Keratinocyte (primary cell): ENCODE data around the gene DBNL. TPM values are rescaled to one million over a fixed set of nuclear protein-coding genes. Genes with fewer than 3 reads are reported as not detected.

Source experiments
- DNase-seq: peaks from one replicate; pipeline ENCODE4 v3.0.0-alpha.2; 2011; ENCODE audit warnings: low read depth, missing footprints, low spot score
- FAIRE-seq: peaks from 2 replicates; lab custom pipeline; 2011; peaks lifted over from hg19 to GRCh38; lab: Jason Lieb, UNC
- H2AFZ ChIP-seq: 2 replicates; pipeline ENCODE4 v1.6.0; 2012; ENCODE audit warnings: low read length, control low read depth, inconsistent platforms; ENCODE audit not compliant: control insufficient read depth
- H3K27ac ChIP-seq: 2 replicates; pipeline ENCODE4 v1.5.1; 2011; ENCODE audit warnings: low read length; ENCODE audit not compliant: control insufficient read depth, insufficient read depth
- H3K27me3 ChIP-seq: 3 replicates; pipeline ENCODE4 v1.6.0; 2011; ENCODE audit warnings: low read length; ENCODE audit not compliant: control insufficient read depth, insufficient read depth; ENCODE audit errors: extremely low read depth
- H3K36me3 ChIP-seq, 2 experiments: 2 replicates in 1 of 2; 3 replicates in 1 of 2; pipeline ENCODE4 v1.5.1; 2011; ENCODE audit warnings: low read length in 2 of 2, mild to moderate bottlenecking in 1 of 2; ENCODE audit not compliant: control insufficient read depth in 2 of 2, insufficient read depth in 2 of 2; ENCODE audit errors: extremely low read depth in 1 of 2
- H3K4me1 ChIP-seq: 3 replicates; pipeline ENCODE4 v1.5.1; 2011; ENCODE audit warnings: low read length; ENCODE audit not compliant: control insufficient read depth, insufficient read depth; ENCODE audit errors: extremely low read depth
- H3K4me2 ChIP-seq: 3 replicates; pipeline ENCODE4 v1.6.0; 2011; ENCODE audit warnings: low read depth, low read length; ENCODE audit not compliant: control insufficient read depth, insufficient read depth; ENCODE audit errors: extremely low read depth
- H3K4me3 ChIP-seq, 3 experiments: fragments of 200-600 bp in 1 of 3; sonication (generic) in 1 of 3; 2 replicates in 2 of 3; 3 replicates in 1 of 3; pipeline ENCODE4 v1.5.1; 2011 to 2016; ENCODE audit warnings: low read length in 3 of 3, mild to moderate bottlenecking in 3 of 3, control low read depth in 2 of 3, inconsistent platforms in 1 of 3, low read depth in 1 of 3, mixed read lengths in 1 of 3, mixed run types in 1 of 3, moderate library complexity in 1 of 3; ENCODE audit not compliant: control insufficient read depth in 2 of 3, insufficient read depth in 2 of 3; ENCODE audit errors: extremely low read depth in 1 of 3
- H3K79me2 ChIP-seq: 2 replicates; pipeline ENCODE4 v1.6.0; 2012; ENCODE audit warnings: low read length; ENCODE audit not compliant: control insufficient read depth, insufficient read depth
- H3K9ac ChIP-seq: 3 replicates; pipeline ENCODE4 v1.6.0; 2011; ENCODE audit warnings: low read length; ENCODE audit not compliant: control insufficient read depth, insufficient read depth; ENCODE audit errors: extremely low read depth
- H3K9me1 ChIP-seq: 3 replicates; pipeline ENCODE4 v1.6.0; 2011; ENCODE audit warnings: low read length; ENCODE audit not compliant: control insufficient read depth, insufficient read depth; ENCODE audit errors: extremely low read depth
- H3K9me3 ChIP-seq: 2 replicates; pipeline ENCODE4 v1.5.1; 2012; ENCODE audit warnings: low read depth, low read length; ENCODE audit not compliant: control insufficient read depth
- H4K20me1 ChIP-seq: 3 replicates; pipeline ENCODE4 v1.6.0; 2011; ENCODE audit warnings: low read length; ENCODE audit not compliant: control insufficient read depth, insufficient read depth; ENCODE audit errors: extremely low read depth
- EZH2 ChIP-seq: IDR thresholded peaks from one replicate; pipeline ENCODE4 v1.6.1; 2012; ENCODE audit warnings: inconsistent platforms, mild to moderate bottlenecking, low read length, moderate library complexity
- dilution Hi-C: fragments of 300-500 bp; cut with MboI; formaldehyde crosslinking; loops from one replicate; pipeline ENCODE4 v1.7.0; 2020; ENCODE audit warnings: low sequenced_read_pairs; ENCODE audit not compliant: extremely low pct_ligation_motif_present
- polyA plus RNA-seq, 5 experiments: library from polyadenylated mRNA; depleted of rRNA in 3 of 5; stranded (reverse) in 3 of 5; stranded (forward) in 1 of 5; unstranded in 1 of 5; fragments of >200 nt; gene quantifications; 1 replicate in 1 of 5; 2 replicates in 3 of 5; 3 replicates in 1 of 5; pipeline versions ENCODE4 v1.2.1 to v1.2.3, GENCODE V29; 2011 to 2012; ENCODE audit warnings: missing spikeins in 2 of 5, low read depth in 1 of 5, low replicate concordance in 1 of 5
- TF ChIP-seq, protein P1 (sequence below), 3 experiments: IDR thresholded peaks in 1 of 3; conservative IDR thresholded peaks in 1 of 3; optimal IDR thresholded peaks in 1 of 3; 2 replicates in 2 of 3; 3 replicates in 1 of 3; pipeline versions ENCODE3 to v1.5.1; 2011; ENCODE audit warnings: low read length in 3 of 3, mild to moderate bottlenecking in 3 of 3, moderate library complexity in 2 of 3, control low read depth in 1 of 3, inconsistent platforms in 1 of 3; ENCODE audit not compliant: insufficient read depth in 2 of 3; ENCODE audit errors: extremely low read depth in 1 of 3

The DBNL gene
- polyA plus RNA-seq, 1 donor (not counting 4 experiments of a cell fraction or from before 2014, with no cell fraction given) = 76.1 TPM

DNA sequence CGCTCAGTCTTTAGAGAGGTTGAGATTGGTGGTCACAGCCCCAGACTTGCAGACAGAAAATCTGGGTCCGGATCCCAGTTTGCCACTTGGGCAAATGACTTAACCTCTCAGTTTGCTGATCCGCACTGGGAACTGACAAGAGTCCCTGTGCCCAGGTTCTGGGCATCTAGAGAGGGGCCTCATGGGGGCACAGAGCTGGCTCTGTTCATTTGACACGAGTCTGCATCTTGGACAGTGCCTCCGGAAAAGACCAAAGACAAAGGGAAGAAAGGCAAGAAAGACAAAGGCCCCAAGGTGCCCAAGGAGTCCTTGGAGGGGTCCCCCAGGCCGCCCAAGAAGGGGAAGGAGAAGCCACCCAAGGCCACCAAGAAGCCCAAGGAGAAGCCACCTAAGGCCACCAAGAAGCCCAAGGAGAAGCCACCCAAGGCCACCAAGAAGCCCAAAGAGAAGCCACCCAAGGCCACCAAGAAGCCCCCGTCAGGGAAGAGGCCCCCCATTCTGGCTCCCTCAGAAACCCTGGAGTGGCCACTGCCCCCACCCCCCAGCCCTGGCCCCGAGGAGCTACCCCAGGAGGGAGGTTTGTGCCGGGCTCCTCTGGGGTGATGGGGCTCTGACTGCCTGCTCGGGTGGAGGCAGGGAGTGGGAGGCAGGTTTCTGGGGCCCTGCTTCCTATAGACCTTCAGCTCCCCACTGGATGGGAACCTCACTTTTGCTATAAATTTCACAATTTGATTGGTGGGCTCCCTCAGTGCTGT lies 62.0 kb downstream of the DBNL start:
- H3K4me2 ChIP-seq = no peak overlapping the region
- no peaks in the 10 kb centered on the region for H4K20me1 ChIP-seq
- H2AFZ ChIP-seq = no peak overlapping the region
- H3K9me3 ChIP-seq = no peaks in the 10 kb centered on the region
- H3K79me2 ChIP-seq = no peaks in the 10 kb centered on the region
- H3K9me1 ChIP-seq = no peaks in the 10 kb centered on the region
- no peaks in the 10 kb centered on the region for H3K36me3 ChIP-seq
- H3K9ac ChIP-seq = no peak overlapping the region
- peaks cover 11% of the 10 kb centered on the region for H3K27me3 ChIP-seq
- TF ChIP-seq EZH2 = no peak
- TF ChIP-seq, protein P1, sequence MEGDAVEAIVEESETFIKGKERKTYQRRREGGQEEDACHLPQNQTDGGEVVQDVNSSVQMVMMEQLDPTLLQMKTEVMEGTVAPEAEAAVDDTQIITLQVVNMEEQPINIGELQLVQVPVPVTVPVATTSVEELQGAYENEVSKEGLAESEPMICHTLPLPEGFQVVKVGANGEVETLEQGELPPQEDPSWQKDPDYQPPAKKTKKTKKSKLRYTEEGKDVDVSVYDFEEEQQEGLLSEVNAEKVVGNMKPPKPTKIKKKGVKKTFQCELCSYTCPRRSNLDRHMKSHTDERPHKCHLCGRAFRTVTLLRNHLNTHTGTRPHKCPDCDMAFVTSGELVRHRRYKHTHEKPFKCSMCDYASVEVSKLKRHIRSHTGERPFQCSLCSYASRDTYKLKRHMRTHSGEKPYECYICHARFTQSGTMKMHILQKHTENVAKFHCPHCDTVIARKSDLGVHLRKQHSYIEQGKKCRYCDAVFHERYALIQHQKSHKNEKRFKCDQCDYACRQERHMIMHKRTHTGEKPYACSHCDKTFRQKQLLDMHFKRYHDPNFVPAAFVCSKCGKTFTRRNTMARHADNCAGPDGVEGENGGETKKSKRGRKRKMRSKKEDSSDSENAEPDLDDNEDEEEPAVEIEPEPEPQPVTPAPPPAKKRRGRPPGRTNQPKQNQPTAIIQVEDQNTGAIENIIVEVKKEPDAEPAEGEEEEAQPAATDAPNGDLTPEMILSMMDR (optimal IDR thresholded peaks at IDR 0.05 in 1 of 3, IDR thresholded peaks at IDR 0.05 in 1 of 3, conservative IDR thresholded peaks at IDR 0.05 in 1 of 3; ENCODE audit: extremely low read depth in 1 of 3, insufficient read depth in 2 of 3, low read length in 3 of 3) = no peak
- FAIRE-seq (no peak), DNase-seq (no peak)
- H3K4me3 ChIP-seq = no peak overlapping the region
- dilution Hi-C loops = no loop called here
- H3K27ac ChIP-seq = no peak overlapping the region
- H3K4me1 ChIP-seq = peaks cover 25% of the 10 kb centered on the region

DNA sequence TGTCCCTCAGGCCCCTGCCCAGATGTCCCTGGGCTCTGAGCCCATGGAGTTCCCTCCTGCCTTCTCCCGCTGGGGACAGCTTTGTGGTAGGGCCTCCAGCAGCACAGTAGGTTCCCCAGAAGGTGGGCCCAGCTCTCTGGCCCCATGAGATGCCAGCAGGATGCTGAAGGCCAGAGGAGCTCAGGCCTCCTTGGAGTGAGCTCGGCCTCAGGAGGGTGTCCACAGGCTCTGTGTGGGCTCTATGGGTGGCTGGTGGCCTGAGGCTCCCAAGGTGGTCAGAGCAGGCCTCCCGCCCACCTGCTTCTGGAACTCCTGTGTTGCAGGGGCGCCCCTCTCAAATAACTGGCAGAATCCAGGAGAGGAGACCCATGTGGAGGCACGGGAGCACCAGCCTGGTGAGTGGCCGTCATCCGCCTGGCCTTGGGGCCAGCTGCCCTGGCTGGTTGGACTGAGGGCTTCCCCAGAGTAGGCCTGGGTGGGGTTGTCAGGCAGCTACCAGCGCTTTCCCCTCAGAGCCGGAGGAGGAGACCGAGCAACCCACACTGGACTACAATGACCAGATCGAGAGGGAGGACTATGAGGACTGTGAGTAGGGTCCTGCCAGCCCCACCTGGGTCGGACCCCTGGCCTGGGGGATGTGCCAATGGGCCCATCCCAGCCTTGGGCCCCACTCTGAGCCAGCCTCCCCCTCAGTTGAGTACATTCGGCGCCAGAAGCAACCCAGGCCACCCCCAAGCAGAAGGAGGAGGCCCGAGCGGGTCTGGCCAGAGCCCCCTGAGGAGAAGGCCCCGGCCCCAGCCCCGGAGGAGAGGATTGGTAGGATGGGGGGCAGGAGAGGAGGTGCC lies 62.8 kb downstream of the DBNL start:
- Histone ChIP-seq H3K27me3 (peaks cover 11% of the 10 kb centered on the region), H3K4me2 (no peak overlapping the region), H3K9me3 (no peaks in the 10 kb centered on the region), H3K4me1 (peaks cover 19% of the 10 kb centered on the region), H3K9me1 (no peaks in the 10 kb centered on the region), H3K4me3 (no peak overlapping the region), H3K79me2 (no peaks in the 10 kb centered on the region), H4K20me1 (no peaks in the 10 kb centered on the region), H3K9ac (no peak overlapping the region), H2AFZ (no peak overlapping the region), H3K27ac (no peak overlapping the region), H3K36me3 (no peaks in the 10 kb centered on the region)
- DNase-seq (no peak), FAIRE-seq (no peak)
- dilution Hi-C loops = no loop called here
- TF ChIP-seq EZH2 = no peak
- TF ChIP-seq, protein P1 (optimal IDR thresholded peaks at IDR 0.05 in 1 of 3, IDR thresholded peaks at IDR 0.05 in 1 of 3, conservative IDR thresholded peaks at IDR 0.05 in 1 of 3; ENCODE audit: extremely low read depth in 1 of 3, insufficient read depth in 2 of 3, low read length in 3 of 3) = no peak
